Heart left ventricle (tissue), 16 donors: ENCODE measurements around the gene TSPAN11. TPM values are rescaled to one million over a fixed set of nuclear protein-coding genes. Genes with fewer than 3 reads are reported as not detected.

Experiments used
- ATAC-seq, 4 donors: fragments of 200-7000 bp; cut with Tn5 transposase; one replicate each; pipeline ENCODE4 v1.9.1; 2020 to 2022; ENCODE audit warnings: moderate library complexity in 4 of 4, mild to moderate bottlenecking in 3 of 4, moderate number of reproducible peaks in 1 of 4
- DNase-seq, 5 donors: peaks; one replicate each; pipeline ENCODE4 v3.0.0-alpha.2; 2020
- H3K27ac ChIP-seq, 12 donors: fragments of 200-600 bp; sonication (generic) in 4 of 12; one replicate each; pipeline versions ENCODE4 v1.5.0 to v1.8.0; 2016 to 2022; ENCODE audit warnings: mild to moderate bottlenecking in 2 of 12
- H3K27me3 ChIP-seq, 9 donors: fragments of 200-600 bp; sonication (generic) in 2 of 9; one replicate each; pipeline versions ENCODE4 v1.5.1 to v1.8.0; 2016 to 2022; ENCODE audit warnings: mild to moderate bottlenecking in 3 of 9
- H3K36me3 ChIP-seq, 9 donors: fragments of 200-600 bp; sonication (generic) in 2 of 9; one replicate each; pipeline versions ENCODE4 v1.5.0 to v1.8.0; 2018 to 2022; ENCODE audit warnings: mild to moderate bottlenecking in 2 of 9
- H3K4me1 ChIP-seq, 12 donors: fragments of 200-600 bp; sonication (generic) in 4 of 12; one replicate each; pipeline versions ENCODE4 v1.5.0 to v1.8.0; 2016 to 2022; ENCODE audit warnings: mild to moderate bottlenecking in 3 of 12
- H3K4me3 ChIP-seq, 12 donors: fragments of 200-600 bp; sonication (generic) in 4 of 12; one replicate each; pipeline versions ENCODE4 v1.5.0 to v1.8.0; 2017 to 2022; ENCODE audit warnings: mild to moderate bottlenecking in 9 of 12, moderate library complexity in 4 of 12
- H3K9me3 ChIP-seq, 12 donors: fragments of 200-600 bp; sonication (generic) in 4 of 12; one replicate each; pipeline versions ENCODE4 v1.5.0 to v1.8.0; 2016 to 2022; ENCODE audit warnings: mild to moderate bottlenecking in 1 of 12
- CTCF ChIP-seq, 12 donors: fragments of 200-600 bp; sonication (generic) in 4 of 12; IDR thresholded peaks; one replicate each; pipeline versions ENCODE4 v1.5.0 to v1.8.0; 2018 to 2022; ENCODE audit warnings: antibody characterized with exemption in 12 of 12, mild to moderate bottlenecking in 5 of 12
- POLR2A ChIP-seq, 2 donors: fragments of 450-650 bp; IDR thresholded peaks; one replicate each; pipeline ENCODE4 v1.6.1; 2017; ENCODE audit warnings: antibody characterized with exemption in 2 of 2, mild to moderate bottlenecking in 2 of 2, moderate library complexity in 2 of 2
- WGBS, 4 donors: extraction: QIAGEN DNeasy Blood & Tissue Kit in 2 of 4; methylation state at CpG; one replicate each; pipeline versions ENCODE4 v1.1.5 to v1.1.7; 2013 to 2018; 5-methylcytosine and 5-hydroxymethylcytosine counted together
- intact Hi-C, 10 donors: fragments of 100-400 bp; cut with DNase I; formaldehyde crosslinking; loops; one replicate each; pipeline versions ENCODE4 v1.11.1 to v1.14.2; 2022
- polyA plus RNA-seq, 2 donors: library from polyadenylated mRNA; stranded (reverse); fragments of 200-250 nt; gene quantifications; one replicate each; pipeline ENCODE4 v1.2.3, GENCODE V29; 2013
- total RNA-seq, 9 donors: library from RNA; depleted of rRNA in 2 of 9; stranded (reverse); fragments of >200 nt in 2 of 9; fragmentation: NEBNext Ultra II Directional in 3 of 9; extraction: Animal tissue kit (Norgen Biotek cat#: 25700) in 3 of 9; gene quantifications; one replicate each; pipeline versions ENCODE4 v1.1.0 to v1.2.4, GENCODE V29; 2016 to 2023
- donor health status: ischemic (EF 13 %, LVEDD 7.1; RV severe dilation, severe dysfunction).
- donor health status: healthy with polysubstance abuse.
- donor health status: DM: no; HTN: yes; CAD: no.
- donor health status: DM: no; HTN: no; CAD: no.
- donor health status: ischemic (EF 25% LVEDD 6.9; RV normal size, moderate dysfunction).
- donor health status: ischemic (EF 25% LVEDD 5.7; RV mildly dilated, moderate dysfunction).
- donor health status: healthy.
- donor health status: DM: yes; HTN: yes; CAD: no.
- donor health status: ischemic (EF 35%, LVEDD 5.7; RV mildly dilated, moderate dysfunction).
- donor health status: nonischemic (EF 11% LVEDD 7.7; RV severe dilation, severe dysfunction).
- donor health status: DM: yes; HTN: yes; CAD: no.
- donor health status: PGD.
- donor health status: ischemic (EF 29% LVEDD 5.4; RV normal size, mild dysfunction).
- donor health status: nonischemic (EF 23%, LVEDD 6.1; RV moderate dilation, normal function).

Gene TSPAN11
- total and polyA plus RNA-seq, 11 donors: 0.49 to 4.2 (median 1.9) TPM

GRCh38 chr12:31001581-31002360 lies 75.2 kb downstream of the TSPAN11 start:
- Histone ChIP-seq H3K27ac (no peak overlapping the region), H3K36me3 (no peaks in the 10 kb centered on the region), H3K4me1 (no peaks in the 10 kb centered on the region), H3K27me3 (no peaks in the 10 kb centered on the region), H3K4me3 (no peak overlapping the region), H3K9me3 (no peaks in the 10 kb centered on the region)
- no peak for TF ChIP-seq CTCF (IDR thresholded peaks at IDR 0.05)
- TF ChIP-seq POLR2A (IDR thresholded peaks at IDR 0.05): no peak
- intact Hi-C loops: no loop called here
- ATAC-seq (no peak), DNase-seq (peak in 1 of 5 donors; percentile 21)
- WGBS, 4 donors: 89 to 94% (median 90%) methylated on average over 5 to 9 of the region's 9 CpGs

GRCh38 chr12:31002361-31002725 lies 75.8 kb downstream of the TSPAN11 start:
- no peak for ATAC-seq
- peak in 1 of 5 donors; percentile 6 for DNase-seq
- Histone ChIP-seq H3K9me3 (no peaks in the 10 kb centered on the region), H3K36me3 (no peaks in the 10 kb centered on the region), H3K4me1 (no peaks in the 10 kb centered on the region), H3K27ac (no peak overlapping the region), H3K4me3 (no peak overlapping the region), H3K27me3 (no peaks in the 10 kb centered on the region)
- TF ChIP-seq POLR2A (IDR thresholded peaks at IDR 0.05) (no peak), CTCF (IDR thresholded peaks at IDR 0.05) (no peak)
- intact Hi-C loops: no loop called here
- WGBS, 4 donors: 87 to 92% (median 88%) methylated on average over 4 to 5 of the region's 5 CpGs

DNA sequence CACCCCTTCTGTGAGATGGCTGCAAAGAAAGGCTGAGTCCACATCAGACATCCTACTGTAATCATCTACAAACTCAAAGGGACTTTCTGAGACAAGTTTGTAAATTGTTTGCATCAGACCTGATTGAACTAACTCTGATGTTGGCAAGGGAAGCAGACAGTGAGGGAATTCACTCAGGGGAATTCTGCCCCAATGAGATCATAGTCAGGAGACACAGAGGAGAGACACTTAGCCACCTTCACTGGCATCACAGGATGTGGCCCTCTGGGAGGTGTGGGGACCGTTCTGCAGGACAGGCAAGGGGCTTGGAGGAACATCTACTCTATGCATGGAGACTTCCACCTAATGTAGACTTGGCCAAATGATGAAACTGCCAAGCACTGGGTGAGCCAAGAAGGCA lies 76.5 kb downstream of the TSPAN11 start:
- Histone ChIP-seq H3K36me3 (no peaks in the 10 kb centered on the region), H3K9me3 (no peaks in the 10 kb centered on the region), H3K27ac (no peak overlapping the region), H3K4me1 (no peaks in the 10 kb centered on the region), H3K27me3 (no peaks in the 10 kb centered on the region), H3K4me3 (no peak overlapping the region)
- no peak for TF ChIP-seq POLR2A (IDR thresholded peaks at IDR 0.05)
- no peak for TF ChIP-seq CTCF (IDR thresholded peaks at IDR 0.05)
- DNase-seq (no peak), ATAC-seq (no peak)
- WGBS, 4 donors: 65 to 100% (median 74%) methylated on average over 1 of the region's 1 CpG
- intact Hi-C loops: no loop called here

DNA sequence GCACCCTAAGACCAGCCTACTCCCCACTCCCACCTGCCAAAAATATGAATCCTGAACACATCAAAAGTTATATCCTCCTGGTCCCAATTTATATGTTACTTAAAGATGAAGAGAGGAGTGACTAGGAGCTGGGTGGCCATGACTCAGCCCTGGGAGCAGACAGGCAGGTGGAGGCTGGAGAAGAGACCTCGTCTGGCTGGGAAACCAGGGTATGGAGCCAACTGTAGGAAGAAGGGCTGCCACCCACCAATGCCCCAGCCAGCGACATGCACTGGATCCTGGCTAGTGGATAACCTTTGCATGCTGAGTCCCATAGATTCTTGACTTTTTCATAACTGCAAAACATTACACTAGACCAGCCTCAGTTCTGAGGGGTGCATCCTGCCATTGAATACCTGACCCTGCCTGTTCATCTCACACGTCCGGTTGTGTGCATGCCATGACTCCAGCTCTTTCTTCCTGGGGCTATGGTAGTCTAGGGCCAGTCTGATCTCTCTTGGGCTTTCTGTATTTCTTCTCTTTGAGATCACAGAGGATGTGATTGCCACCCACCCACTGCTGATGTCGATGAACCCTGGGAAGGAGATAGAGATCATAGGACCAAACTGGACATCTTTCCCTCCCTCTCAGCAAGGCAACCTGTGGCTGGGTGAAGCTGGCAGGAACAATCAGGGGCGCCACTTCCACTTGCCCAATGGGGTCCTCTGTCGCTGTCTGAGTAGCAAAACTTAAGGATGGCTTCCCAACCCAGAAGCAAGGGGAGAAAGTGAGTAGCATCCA lies 77.5 kb downstream of the TSPAN11 start:
- Histone ChIP-seq H3K9me3 (no peaks in the 10 kb centered on the region), H3K27me3 (no peaks in the 10 kb centered on the region), H3K4me1 (no peaks in the 10 kb centered on the region), H3K4me3 (no peak overlapping the region), H3K36me3 (no peaks in the 10 kb centered on the region), H3K27ac (no peak overlapping the region)
- intact Hi-C loops: no loop called here
- TF ChIP-seq CTCF (IDR thresholded peaks at IDR 0.05): no peak
- no peak for TF ChIP-seq POLR2A (IDR thresholded peaks at IDR 0.05)
- no peak for ATAC-seq
- 92 to 94% (median 93%) methylated on average over 7 of the region's 7 CpGs for WGBS, 4 donors
- DNase-seq: peak in 1 of 5 donors; percentile 21
